GM23248 (cell line): Measurements from ENCODE around the gene SEC24D. TPM values are rescaled to one million over a fixed set of nuclear protein-coding genes. Genes with fewer than 3 reads are reported as not detected.

ENCODE experiments used
- DNase-seq: peaks from one replicate; pipeline ENCODE4 v3.0.0-alpha.2; 2015
- H2AFZ ChIP-seq: fragments of 200-600 bp; sonication (generic); 2 replicates; pipeline ENCODE4 v1.6.1; 2016; ENCODE audit warnings: antibody characterized with exemption
- H3F3A ChIP-seq: fragments of 200-600 bp; sonication (generic); 2 replicates; pipeline ENCODE4 v1.6.1; 2016; ENCODE audit warnings: mild to moderate bottlenecking, antibody characterized with exemption, mixed run types; ENCODE audit not compliant: insufficient read depth
- H3K27ac ChIP-seq: fragments of 200-600 bp; sonication (generic); 2 replicates; pipeline ENCODE4 v1.5.1; 2016; ENCODE audit warnings: mild to moderate bottlenecking
- H3K27me3 ChIP-seq: fragments of 200-600 bp; sonication (generic); replicated peaks from 2 replicates; pipeline ENCODE4 v1.6.1; 2016; ENCODE audit warnings: mild to moderate bottlenecking; ENCODE audit not compliant: insufficient read depth
- H3K36me3 ChIP-seq: fragments of 200-600 bp; sonication (generic); 2 replicates; pipeline ENCODE4 v1.6.1; 2016; ENCODE audit warnings: low read depth, mild to moderate bottlenecking
- H3K4me1 ChIP-seq: fragments of 200-600 bp; sonication (generic); 2 replicates; pipeline ENCODE4 v1.6.1; 2016; ENCODE audit warnings: mild to moderate bottlenecking; ENCODE audit not compliant: insufficient read depth
- H3K4me2 ChIP-seq: fragments of 200-600 bp; sonication (generic); one replicate; pipeline ENCODE4 v1.6.1; 2016; ENCODE audit warnings: mild to moderate bottlenecking; ENCODE audit not compliant: unreplicated experiment
- H3K4me3 ChIP-seq: fragments of 200-600 bp; sonication (generic); 2 replicates; pipeline ENCODE4 v1.5.1; 2016; ENCODE audit warnings: mild to moderate bottlenecking
- H3K79me2 ChIP-seq: fragments of 200-600 bp; sonication (generic); 2 replicates; pipeline ENCODE4 v1.6.1; 2016; ENCODE audit warnings: mild to moderate bottlenecking; ENCODE audit not compliant: insufficient read depth
- H3K9ac ChIP-seq: fragments of 200-600 bp; sonication (generic); 2 replicates; pipeline ENCODE4 v1.6.1; 2016; ENCODE audit warnings: mild to moderate bottlenecking
- H3K9me2 ChIP-seq: fragments of 200-600 bp; sonication (generic); 2 replicates; pipeline ENCODE4 v1.6.1; 2016; ENCODE audit warnings: mixed run types, mild to moderate bottlenecking, moderate library complexity; ENCODE audit not compliant: insufficient read depth
- H3K9me3 ChIP-seq: fragments of 200-600 bp; sonication (generic); one replicate; pipeline ENCODE4 v1.6.1; 2017; ENCODE audit warnings: low read depth
- H4K20me1 ChIP-seq: fragments of 200-600 bp; sonication (generic); 2 replicates; pipeline ENCODE4 v1.6.0; 2016; ENCODE audit not compliant: insufficient read depth
- EZH2 ChIP-seq: fragments of 200-600 bp; sonication (generic); IDR thresholded peaks from 2 replicates; pipeline ENCODE4 v1.6.1; 2018; ENCODE audit warnings: antibody characterized with exemption, mild to moderate bottlenecking; ENCODE audit not compliant: insufficient read depth, poor library complexity, severe bottlenecking
- EZH2phosphoT487 ChIP-seq: fragments of 200-600 bp; sonication (generic); IDR thresholded peaks from 2 replicates; pipeline ENCODE4 v1.6.1; 2018; ENCODE audit warnings: antibody characterized with exemption, moderate library complexity, mild to moderate bottlenecking, low read depth; ENCODE audit not compliant: insufficient read depth
- WGBS, 2 experiments: methylation state at CpG; one replicate each; pipeline ENCODE4 v1.1.6; 2015 to 2017; ENCODE audit warnings: low lambda C conversion rate in 2 of 2, low coverage in 1 of 2; ENCODE audit errors: missing lambda C conversion rate in 2 of 2; 5-methylcytosine and 5-hydroxymethylcytosine counted together
- in situ Hi-C: fragments of 300-500 bp; cut with MboI; formaldehyde crosslinking; loops from 2 replicates; pipeline ENCODE4 v1.15.0; 2020
- polyA plus RNA-seq: library from polyadenylated mRNA; unstranded; fragments of >200 nt; fragmentation: Nextera tagmentation; extraction: Ambion mirVana; gene quantifications from 2 replicates; pipeline ENCODE4 v1.2.1, GENCODE V29; 2016
- total RNA-seq: library from RNA; depleted of rRNA; stranded (reverse); fragments of >200 nt; shearing (Covaris generic); gene quantifications from 2 replicates; pipeline ENCODE4 v1.2.3, GENCODE V29; 2014

SEC24D gene
- total and polyA plus RNA-seq, 2 experiments from 2014 or later: 136 to 148 TPM

- H3K4me2 ChIP-seq: no peak overlapping the region
- no peaks in the 10 kb centered on the region for H4K20me1 ChIP-seq
- H3K9me3 ChIP-seq: no peaks in the 10 kb centered on the region
- no peak overlapping the region for H2AFZ ChIP-seq
- in situ Hi-C loops: loop anchor here (25.0 kb wide), 1 partner anchor 209 kb away; no protein-coding TSS in a partner anchor
- no peak overlapping the region for H3K4me3 ChIP-seq
- peaks cover 89% of the 10 kb centered on the region for H3K79me2 ChIP-seq
- no peaks in the 10 kb centered on the region for H3K27me3 ChIP-seq
- H3K27ac ChIP-seq: peak overlapping the region; percentile 73
- H3K9ac ChIP-seq: peak overlapping the region; percentile 21; the same call in 1 of the 2 replicates
- DNase-seq: no peak
- H3K36me3 ChIP-seq: peaks cover 90% of the 10 kb centered on the region
- no peaks in the 10 kb centered on the region for H3K9me2 ChIP-seq
- H3K4me1 ChIP-seq: peaks cover 62% of the 10 kb centered on the region
- TF ChIP-seq EZH2: no peak
- no peak for TF ChIP-seq EZH2phosphoT487
- peaks cover 76% of the 10 kb centered on the region for H3F3A ChIP-seq
Measured at GRCh38 chr4:118753096-118753495, 82.8 kb downstream of the SEC24D start.

GRCh38 chr4:118752551-118752950 is 83.4 kb downstream of the SEC24D start:
- no peaks in the 10 kb centered on the region for H3K27me3 ChIP-seq
- TF ChIP-seq EZH2: no peak
- TF ChIP-seq EZH2phosphoT487: no peak
- in situ Hi-C loops: loop anchor here (25.0 kb wide), 1 partner anchor 210 kb away; no protein-coding TSS in a partner anchor
- H3K4me2 ChIP-seq: peak overlapping the region; percentile 63
- WGBS, 2 experiments: 61 to 70% methylated on average over 2 of the region's 2 CpGs
- H3K4me3 ChIP-seq: no peak overlapping the region
- H3F3A ChIP-seq: peaks cover 76% of the 10 kb centered on the region
- no peak overlapping the region for H2AFZ ChIP-seq
- peak overlapping the region; percentile 21 for H3K9ac ChIP-seq
- peak overlapping the region; percentile 73 for H3K27ac ChIP-seq
- peaks cover 89% of the 10 kb centered on the region for H3K79me2 ChIP-seq
- peak; percentile 67 for DNase-seq
- H3K4me1 ChIP-seq: peaks cover 56% of the 10 kb centered on the region
- H4K20me1 ChIP-seq: no peaks in the 10 kb centered on the region
- peaks cover 84% of the 10 kb centered on the region for H3K36me3 ChIP-seq
- H3K9me3 ChIP-seq: no peaks in the 10 kb centered on the region
- H3K9me2 ChIP-seq: no peaks in the 10 kb centered on the region

GRCh38 chr4:118751629-118752323 is 84.2 kb downstream of the SEC24D start:
- peaks cover 84% of the 10 kb centered on the region for H3K79me2 ChIP-seq

GRCh38 chr4:118749347-118749988 is 86.5 kb downstream of the SEC24D start:
- no peak overlapping the region for H3K4me3 ChIP-seq
- no peak overlapping the region for H3K27ac ChIP-seq
- peaks cover 74% of the 10 kb centered on the region for H3K36me3 ChIP-seq
- H3K79me2 ChIP-seq: peaks cover 79% of the 10 kb centered on the region
- H3F3A ChIP-seq: peaks cover 60% of the 10 kb centered on the region
- no peak overlapping the region for H3K9ac ChIP-seq
- no peaks in the 10 kb centered on the region for H3K27me3 ChIP-seq
- peaks cover 34% of the 10 kb centered on the region for H3K4me1 ChIP-seq
- no peaks in the 10 kb centered on the region for H4K20me1 ChIP-seq
- no peak for DNase-seq
- no peaks in the 10 kb centered on the region for H3K9me3 ChIP-seq
- WGBS, 2 experiments: 81 to 83% methylated on average over 5 of the region's 5 CpGs
- no peak overlapping the region for H3K4me2 ChIP-seq
- H2AFZ ChIP-seq: no peak overlapping the region
- no peak for TF ChIP-seq EZH2
- no peak for TF ChIP-seq EZH2phosphoT487
- in situ Hi-C loops: no loop called here
- H3K9me2 ChIP-seq: no peaks in the 10 kb centered on the region

More at GRCh38 chr4:118751629-118752323, 84.2 kb downstream of the SEC24D start:
- Histone ChIP-seq H3K9me3 (no peaks in the 10 kb centered on the region), H2AFZ (no peak overlapping the region), H3K36me3 (peaks cover 80% of the 10 kb centered on the region), H3K4me2 (peak overlapping the region; percentile 63), H3K4me3 (no peak overlapping the region), H3K27me3 (no peaks in the 10 kb centered on the region), H3F3A (peaks cover 68% of the 10 kb centered on the region), H3K9me2 (no peaks in the 10 kb centered on the region), H3K9ac (peak overlapping the region; percentile 12), H3K27ac (peak overlapping the region; percentile 73), H4K20me1 (no peaks in the 10 kb centered on the region), H3K4me1 (peaks cover 50% of the 10 kb centered on the region)
- TF ChIP-seq EZH2phosphoT487 (no peak), EZH2 (no peak)
- DNase-seq: peak; percentile 74
- 62 to 85% methylated on average over 2 of the region's 2 CpGs for WGBS, 2 experiments
- in situ Hi-C loops: loop anchor here (25.0 kb wide), 1 partner anchor 211 kb away; no protein-coding TSS in a partner anchor
